HCT116 (cell line): ENCODE data around the gene TMEM139.

Experiments
- CEBPB ChIP-seq: IDR thresholded peaks from 2 replicates; pipeline ENCODE4 v1.6.1; 2012; ENCODE audit warnings: low read depth
- EZH2 ChIP-seq: fragments of 200-600 bp; sonication (generic); IDR thresholded peaks from 2 replicates; pipeline ENCODE4 v1.6.1; 2017; ENCODE audit warnings: antibody characterized with exemption, mixed run types
- POLR2A ChIP-seq: IDR thresholded peaks from 2 replicates; pipeline ENCODE4 v1.7.0; 2011; ENCODE audit warnings: borderline replicate concordance; ENCODE audit not compliant: insufficient read depth, insufficient read length; ENCODE audit errors: extremely low read depth
- POLR2AphosphoS5 ChIP-seq: IDR thresholded peaks from 2 replicates; pipeline ENCODE4 v1.6.1; 2011; ENCODE audit warnings: mild to moderate bottlenecking, low read depth, low read length, moderate library complexity
- RAD21 ChIP-seq: IDR thresholded peaks from 2 replicates; pipeline ENCODE4 v1.6.1; 2012; ENCODE audit warnings: low read depth, mild to moderate bottlenecking
- SP1 ChIP-seq: IDR thresholded peaks from 2 replicates; pipeline ENCODE4 v1.6.1; 2012; ENCODE audit warnings: low read depth
- YY1 ChIP-seq: IDR thresholded peaks from 2 replicates; pipeline ENCODE4 v1.6.1; 2011; ENCODE audit warnings: low read length, low read depth, moderate library complexity, mild to moderate bottlenecking; ENCODE audit not compliant: insufficient replicate concordance; ENCODE audit errors: extremely low read depth
- TF ChIP-seq, protein P1 (sequence below): IDR thresholded peaks from 2 replicates; pipeline ENCODE4 v1.6.1; 2012
- TF ChIP-seq, protein P2 (sequence below), 3 experiments: fragments of 200-600 bp in 1 of 3; sonication (generic) in 1 of 3; IDR thresholded peaks in 2 of 3; conservative IDR thresholded peaks in 1 of 3; 2 replicates each; pipeline ENCODE4 v1.5.1; 2012 to 2017; ENCODE audit warnings: low read depth in 2 of 3, low read length in 2 of 3, antibody characterized with exemption in 1 of 3, borderline replicate concordance in 1 of 3, control low read depth in 1 of 3, mild to moderate bottlenecking in 1 of 3, mixed read lengths in 1 of 3, mixed run types in 1 of 3, moderate library complexity in 1 of 3; ENCODE audit not compliant: insufficient read depth in 1 of 3
- TF ChIP-seq, protein P3 (sequence below): IDR thresholded peaks from 2 replicates; pipeline ENCODE4 v1.6.1; 2012; ENCODE audit warnings: low read depth
- TF ChIP-seq, protein P4 (sequence below): IDR thresholded peaks from 2 replicates; pipeline ENCODE4 v1.6.1; 2011; ENCODE audit warnings: mild to moderate bottlenecking, low read length, moderate library complexity; ENCODE audit not compliant: insufficient replicate concordance; ENCODE audit errors: extremely low read depth

GRCh38 chr7:143329471-143330170 is 44.9 kb downstream of the TMEM139 start:
- TF ChIP-seq, protein P1, sequence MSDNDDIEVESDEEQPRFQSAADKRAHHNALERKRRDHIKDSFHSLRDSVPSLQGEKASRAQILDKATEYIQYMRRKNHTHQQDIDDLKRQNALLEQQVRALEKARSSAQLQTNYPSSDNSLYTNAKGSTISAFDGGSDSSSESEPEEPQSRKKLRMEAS: no peak
- TF ChIP-seq POLR2A: no peak
- TF ChIP-seq, protein P2, sequence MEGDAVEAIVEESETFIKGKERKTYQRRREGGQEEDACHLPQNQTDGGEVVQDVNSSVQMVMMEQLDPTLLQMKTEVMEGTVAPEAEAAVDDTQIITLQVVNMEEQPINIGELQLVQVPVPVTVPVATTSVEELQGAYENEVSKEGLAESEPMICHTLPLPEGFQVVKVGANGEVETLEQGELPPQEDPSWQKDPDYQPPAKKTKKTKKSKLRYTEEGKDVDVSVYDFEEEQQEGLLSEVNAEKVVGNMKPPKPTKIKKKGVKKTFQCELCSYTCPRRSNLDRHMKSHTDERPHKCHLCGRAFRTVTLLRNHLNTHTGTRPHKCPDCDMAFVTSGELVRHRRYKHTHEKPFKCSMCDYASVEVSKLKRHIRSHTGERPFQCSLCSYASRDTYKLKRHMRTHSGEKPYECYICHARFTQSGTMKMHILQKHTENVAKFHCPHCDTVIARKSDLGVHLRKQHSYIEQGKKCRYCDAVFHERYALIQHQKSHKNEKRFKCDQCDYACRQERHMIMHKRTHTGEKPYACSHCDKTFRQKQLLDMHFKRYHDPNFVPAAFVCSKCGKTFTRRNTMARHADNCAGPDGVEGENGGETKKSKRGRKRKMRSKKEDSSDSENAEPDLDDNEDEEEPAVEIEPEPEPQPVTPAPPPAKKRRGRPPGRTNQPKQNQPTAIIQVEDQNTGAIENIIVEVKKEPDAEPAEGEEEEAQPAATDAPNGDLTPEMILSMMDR (IDR thresholded peaks at IDR 0.05 in 2 of 3, conservative IDR thresholded peaks at IDR 0.05 in 1 of 3; ENCODE audit: borderline replicate concordance in 1 of 3, insufficient read depth in 1 of 3, low read depth in 2 of 3, low read length in 2 of 3): peak in 2 of 3 experiments; percentile 21 to 33; a peak in 3 of 6 replicates
- TF ChIP-seq POLR2AphosphoS5: no peak
- no peak for TF ChIP-seq EZH2
- TF ChIP-seq, protein P3, sequence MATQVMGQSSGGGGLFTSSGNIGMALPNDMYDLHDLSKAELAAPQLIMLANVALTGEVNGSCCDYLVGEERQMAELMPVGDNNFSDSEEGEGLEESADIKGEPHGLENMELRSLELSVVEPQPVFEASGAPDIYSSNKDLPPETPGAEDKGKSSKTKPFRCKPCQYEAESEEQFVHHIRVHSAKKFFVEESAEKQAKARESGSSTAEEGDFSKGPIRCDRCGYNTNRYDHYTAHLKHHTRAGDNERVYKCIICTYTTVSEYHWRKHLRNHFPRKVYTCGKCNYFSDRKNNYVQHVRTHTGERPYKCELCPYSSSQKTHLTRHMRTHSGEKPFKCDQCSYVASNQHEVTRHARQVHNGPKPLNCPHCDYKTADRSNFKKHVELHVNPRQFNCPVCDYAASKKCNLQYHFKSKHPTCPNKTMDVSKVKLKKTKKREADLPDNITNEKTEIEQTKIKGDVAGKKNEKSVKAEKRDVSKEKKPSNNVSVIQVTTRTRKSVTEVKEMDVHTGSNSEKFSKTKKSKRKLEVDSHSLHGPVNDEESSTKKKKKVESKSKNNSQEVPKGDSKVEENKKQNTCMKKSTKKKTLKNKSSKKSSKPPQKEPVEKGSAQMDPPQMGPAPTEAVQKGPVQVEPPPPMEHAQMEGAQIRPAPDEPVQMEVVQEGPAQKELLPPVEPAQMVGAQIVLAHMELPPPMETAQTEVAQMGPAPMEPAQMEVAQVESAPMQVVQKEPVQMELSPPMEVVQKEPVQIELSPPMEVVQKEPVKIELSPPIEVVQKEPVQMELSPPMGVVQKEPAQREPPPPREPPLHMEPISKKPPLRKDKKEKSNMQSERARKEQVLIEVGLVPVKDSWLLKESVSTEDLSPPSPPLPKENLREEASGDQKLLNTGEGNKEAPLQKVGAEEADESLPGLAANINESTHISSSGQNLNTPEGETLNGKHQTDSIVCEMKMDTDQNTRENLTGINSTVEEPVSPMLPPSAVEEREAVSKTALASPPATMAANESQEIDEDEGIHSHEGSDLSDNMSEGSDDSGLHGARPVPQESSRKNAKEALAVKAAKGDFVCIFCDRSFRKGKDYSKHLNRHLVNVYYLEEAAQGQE: no peak
- TF ChIP-seq CEBPB: no peak
- TF ChIP-seq, protein P4, sequence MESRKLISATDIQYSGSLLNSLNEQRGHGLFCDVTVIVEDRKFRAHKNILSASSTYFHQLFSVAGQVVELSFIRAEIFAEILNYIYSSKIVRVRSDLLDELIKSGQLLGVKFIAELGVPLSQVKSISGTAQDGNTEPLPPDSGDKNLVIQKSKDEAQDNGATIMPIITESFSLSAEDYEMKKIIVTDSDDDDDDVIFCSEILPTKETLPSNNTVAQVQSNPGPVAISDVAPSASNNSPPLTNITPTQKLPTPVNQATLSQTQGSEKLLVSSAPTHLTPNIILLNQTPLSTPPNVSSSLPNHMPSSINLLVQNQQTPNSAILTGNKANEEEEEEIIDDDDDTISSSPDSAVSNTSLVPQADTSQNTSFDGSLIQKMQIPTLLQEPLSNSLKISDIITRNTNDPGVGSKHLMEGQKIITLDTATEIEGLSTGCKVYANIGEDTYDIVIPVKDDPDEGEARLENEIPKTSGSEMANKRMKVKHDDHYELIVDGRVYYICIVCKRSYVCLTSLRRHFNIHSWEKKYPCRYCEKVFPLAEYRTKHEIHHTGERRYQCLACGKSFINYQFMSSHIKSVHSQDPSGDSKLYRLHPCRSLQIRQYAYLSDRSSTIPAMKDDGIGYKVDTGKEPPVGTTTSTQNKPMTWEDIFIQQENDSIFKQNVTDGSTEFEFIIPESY: no peak
- TF ChIP-seq RAD21: peak; percentile 23; the same call in 1 of the 2 replicates
- no peak for TF ChIP-seq YY1
- TF ChIP-seq SP1: no peak
